ENCODE results near the gene ZNF362.
A peak's percentile ranks its signal among the peaks of the same experiment; 100 is the strongest.

ZNF362 gene

GRCh38 chr1:33292726-33293340 is 36.5 kb downstream of the ZNF362 start:
- TF ChIP-seq CTCF (IDR thresholded peaks at IDR 0.05; ENCODE audit: insufficient read depth, low read length, poor library complexity, severe bottlenecking): no peak
- no peak overlapping the region for H3K4me3 ChIP-seq (replicated peaks; ENCODE audit: low read depth, low read length)
- H3K36me3 ChIP-seq (ENCODE audit: control insufficient read depth, insufficient read depth, low read length): peaks cover 3% of the 10 kb centered on the region
- H3K27me3 ChIP-seq (replicated peaks; ENCODE audit: control insufficient read depth, insufficient read depth, low read length): no peaks in the 10 kb centered on the region
- no peak for DNase-seq (ENCODE audit: extremely low read depth, insufficient read length)

GRCh38 chr1:33294071-33295010 is 38.0 kb downstream of the ZNF362 start:
- no peak for DNase-seq (ENCODE audit: extremely low read depth, insufficient read length)
- Histone ChIP-seq H3K27me3 (replicated peaks; ENCODE audit: control insufficient read depth, insufficient read depth, low read length) (no peaks in the 10 kb centered on the region), H3K36me3 (ENCODE audit: control insufficient read depth, insufficient read depth, low read length) (peaks cover 6% of the 10 kb centered on the region), H3K4me3 (replicated peaks; ENCODE audit: low read depth, low read length) (no peak overlapping the region)
- TF ChIP-seq CTCF (IDR thresholded peaks at IDR 0.05; ENCODE audit: insufficient read depth, low read length, poor library complexity, severe bottlenecking): no peak

GRCh38 chr1:33295023-33295422 is 38.7 kb downstream of the ZNF362 start:
- no peaks in the 10 kb centered on the region for H3K27me3 ChIP-seq (replicated peaks; ENCODE audit: control insufficient read depth, insufficient read depth, low read length)
- peaks cover 6% of the 10 kb centered on the region for H3K36me3 ChIP-seq (ENCODE audit: control insufficient read depth, insufficient read depth, low read length)
- DNase-seq (ENCODE audit: extremely low read depth, insufficient read length): no peak
- H3K4me3 ChIP-seq (replicated peaks; ENCODE audit: low read depth, low read length): no peak overlapping the region
- no peak for TF ChIP-seq CTCF (IDR thresholded peaks at IDR 0.05; ENCODE audit: insufficient read depth, low read length, poor library complexity, severe bottlenecking)

- peaks cover 6% of the 10 kb centered on the region for H3K36me3 ChIP-seq (ENCODE audit: control insufficient read depth, insufficient read depth, low read length)
- H3K4me3 ChIP-seq (replicated peaks; ENCODE audit: low read depth, low read length): no peak overlapping the region
- DNase-seq (ENCODE audit: extremely low read depth, insufficient read length): peak; percentile 71
- no peaks in the 10 kb centered on the region for H3K27me3 ChIP-seq (replicated peaks; ENCODE audit: control insufficient read depth, insufficient read depth, low read length)
- TF ChIP-seq CTCF (IDR thresholded peaks at IDR 0.05; ENCODE audit: insufficient read depth, low read length, poor library complexity, severe bottlenecking): peak; percentile 95
Observed at GRCh38 chr1:33295450-33296081, 39.3 kb downstream of the ZNF362 start.

DNA sequence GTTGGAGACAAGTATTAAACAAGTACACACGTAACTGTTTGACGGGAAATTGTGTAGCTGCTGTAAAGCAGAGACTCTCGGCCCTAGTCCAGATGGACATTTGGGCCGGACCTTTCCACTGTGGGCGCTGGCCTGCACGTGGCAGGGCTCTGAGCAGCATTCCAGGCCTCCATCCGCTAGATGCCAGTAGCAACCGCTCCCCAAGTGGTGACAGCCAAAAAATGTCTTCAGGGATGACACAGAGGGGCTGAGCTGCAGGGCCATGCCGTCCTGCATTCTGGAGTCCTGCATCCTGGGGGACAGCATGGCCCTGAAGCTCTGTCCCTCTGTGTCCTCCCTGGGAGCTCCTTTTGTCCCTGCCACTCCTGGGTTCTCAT is 39.8 kb downstream of the ZNF362 start:
- no peak for TF ChIP-seq CTCF (IDR thresholded peaks at IDR 0.05; ENCODE audit: insufficient read depth, low read length, poor library complexity, severe bottlenecking)
- H3K4me3 ChIP-seq (replicated peaks; ENCODE audit: low read depth, low read length): no peak overlapping the region
- DNase-seq (ENCODE audit: extremely low read depth, insufficient read length): no peak
- H3K27me3 ChIP-seq (replicated peaks; ENCODE audit: control insufficient read depth, insufficient read depth, low read length): no peaks in the 10 kb centered on the region
- peaks cover 6% of the 10 kb centered on the region for H3K36me3 ChIP-seq (ENCODE audit: control insufficient read depth, insufficient read depth, low read length)

Data from GM06990 (cell line).